ENCODE results near the gene DZIP1.

The DZIP1 gene

GRCh38 chr13:95643571-95643935, 953 bp downstream of the DZIP1 start:
- no peak for DNase-seq

DNA sequence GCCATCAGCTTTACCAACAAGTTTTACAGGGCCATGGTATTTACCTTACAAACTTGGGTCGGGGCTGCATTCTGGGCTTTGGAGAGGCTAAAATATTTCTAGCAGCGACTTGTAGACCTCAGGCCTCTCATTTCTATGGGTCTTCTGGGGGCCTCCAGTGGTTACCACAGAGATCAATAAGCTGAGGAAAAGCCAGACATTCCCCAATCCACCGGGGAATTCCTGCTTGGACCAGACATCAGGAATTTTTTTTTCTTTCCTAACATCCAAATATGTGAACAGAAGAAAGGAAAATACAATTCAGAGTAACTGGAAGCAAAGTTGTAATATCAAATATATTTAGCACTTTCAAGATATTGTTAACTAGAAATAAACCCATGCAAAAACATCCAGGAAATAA, 1.5 kb downstream of the DZIP1 start:
- no peak for DNase-seq

DNA sequence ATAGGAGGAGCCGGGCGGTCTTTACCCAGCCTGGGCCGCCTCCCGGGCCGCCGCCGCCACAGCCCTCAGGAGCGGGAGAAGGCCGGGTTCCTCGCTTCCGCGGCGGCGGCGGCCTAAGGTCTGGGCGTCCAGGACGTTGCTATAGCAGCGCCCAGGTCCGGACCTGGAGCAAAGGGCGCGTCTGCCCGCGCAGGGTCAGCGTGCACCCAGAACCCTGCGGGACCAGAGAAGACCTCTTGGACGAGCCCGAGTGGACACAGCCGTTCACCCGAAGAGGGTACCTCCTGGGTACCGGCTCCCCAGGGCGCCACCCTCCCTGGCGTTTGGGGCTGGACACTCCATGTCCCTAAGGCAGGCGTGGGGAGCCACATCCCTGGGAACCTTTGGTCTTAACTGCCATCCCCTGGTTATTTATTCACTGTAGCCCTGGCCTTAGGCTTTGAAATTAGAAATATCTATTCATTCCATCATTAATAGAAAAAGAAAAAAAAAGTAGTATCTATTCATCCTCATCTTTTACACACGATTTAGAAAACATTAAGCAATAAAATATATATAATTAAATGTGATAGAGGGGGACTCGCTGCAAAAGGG, 2.4 kb downstream of the DZIP1 start:
- no peak for DNase-seq

DNA sequence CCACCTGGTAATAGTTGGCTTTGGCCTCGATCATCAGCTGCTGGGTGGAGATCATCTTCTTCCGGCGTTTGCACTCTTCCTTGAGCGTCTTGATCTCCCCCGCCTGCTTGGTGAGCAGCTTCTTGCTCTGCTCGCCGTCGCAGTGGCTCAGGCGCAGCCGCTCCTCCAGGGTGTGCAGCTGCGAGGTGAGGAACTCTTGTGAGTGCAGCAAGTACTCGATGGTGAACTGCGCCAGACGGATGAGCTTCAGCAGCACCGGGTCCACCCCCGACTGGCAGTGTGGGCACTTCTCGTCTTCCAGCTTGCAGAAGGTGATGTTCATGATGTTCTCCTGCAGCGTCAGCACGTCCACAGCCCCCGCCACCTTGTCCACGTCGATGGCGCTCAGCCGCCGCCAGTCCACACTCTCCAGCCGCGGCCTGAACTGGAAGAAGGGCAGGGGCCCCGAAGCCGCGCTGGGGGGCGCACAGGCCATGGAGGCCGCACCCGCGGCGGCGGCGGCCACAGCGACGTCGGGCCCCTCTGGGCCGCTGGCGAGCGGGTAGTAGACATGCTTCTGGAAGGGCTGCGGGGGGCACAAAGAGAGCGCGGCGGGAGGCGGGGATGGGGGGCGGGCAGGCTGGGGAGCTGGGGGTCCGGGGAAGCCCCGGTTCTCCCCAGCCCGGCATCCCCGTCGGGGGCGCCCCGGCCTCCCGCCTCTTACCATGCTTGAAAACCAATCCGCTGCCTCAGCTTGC, 3.0 kb downstream of the DZIP1 start:
- DNase-seq: no peak

DNA sequence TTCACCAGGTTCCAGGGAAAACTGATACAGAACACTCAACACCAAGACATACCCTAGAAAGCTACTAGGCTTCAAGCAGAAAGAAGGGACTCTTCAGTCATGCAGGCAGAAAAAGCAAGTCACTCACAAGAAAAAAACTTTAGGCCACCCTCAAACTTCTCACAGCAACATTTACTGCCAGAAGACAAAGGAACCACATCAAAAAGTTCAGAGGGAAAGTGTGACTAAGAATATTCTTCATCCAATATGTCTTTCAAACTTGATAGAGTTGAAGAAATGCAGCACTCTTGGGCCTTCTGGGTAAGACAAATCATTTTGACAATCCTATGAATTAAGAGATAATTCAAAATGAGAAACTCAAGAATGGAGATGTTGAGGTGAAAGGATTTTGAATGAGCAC, 7.7 kb downstream of the DZIP1 start:
- DNase-seq: no peak

DNA sequence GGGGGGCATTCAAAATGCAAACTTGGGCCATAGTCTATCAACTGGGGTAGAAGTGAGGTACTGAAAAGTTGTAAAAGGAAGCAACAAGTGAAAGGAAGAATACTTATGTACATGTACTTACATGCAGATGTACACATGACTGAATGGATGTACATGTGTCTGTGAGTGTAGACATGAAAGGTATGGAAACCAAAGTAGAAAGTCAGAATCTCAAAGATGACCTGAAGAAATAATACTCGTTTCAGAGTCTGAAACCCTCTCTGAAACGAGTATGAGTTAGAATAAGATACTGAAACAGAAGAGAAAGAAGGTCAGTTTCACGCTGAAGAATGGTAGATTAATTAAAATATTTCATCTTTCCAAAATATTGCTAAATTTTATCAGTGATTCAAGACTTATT, 13.9 kb downstream of the DZIP1 start:
- DNase-seq: no peak

DNA sequence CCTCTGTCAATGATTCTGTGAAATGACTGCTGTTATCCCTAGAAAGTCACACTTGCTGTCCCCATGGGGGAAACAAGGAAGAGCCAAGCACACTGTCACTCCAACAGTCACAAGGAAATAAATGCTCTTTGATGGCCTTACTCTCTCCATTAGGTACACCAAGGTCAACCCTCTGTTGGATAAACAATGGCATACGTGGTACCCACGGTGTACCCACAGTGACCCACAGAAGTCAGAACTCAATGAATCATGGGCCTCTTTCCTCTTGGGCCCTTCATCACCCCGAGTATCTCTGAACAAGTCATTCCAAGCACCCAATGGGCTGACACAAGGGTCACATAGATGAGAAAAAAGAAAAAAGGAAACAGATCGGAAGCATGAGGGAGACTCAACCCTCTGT, 15.4 kb downstream of the DZIP1 start:
- DNase-seq: no peak

- no peak for DNase-seq
These were observed 16.0 kb downstream of the DZIP1 start for GRCh38 chr13:95628488-95628887.

- DNase-seq: no peak
These were observed 16.9 kb downstream of the DZIP1 start for GRCh38 chr13:95627590-95627989.

GRCh38 chr13:95626768-95627167, 17.7 kb downstream of the DZIP1 start:
- DNase-seq: no peak

GRCh38 chr13:95624020-95624419, 20.5 kb downstream of the DZIP1 start:
- DNase-seq: peak; percentile 30

GRCh38 chr13:95623141-95623540, 21.4 kb downstream of the DZIP1 start:
- no peak for DNase-seq

GRCh38 chr13:95620825-95621498, 23.5 kb downstream of the DZIP1 start:
- DNase-seq: no peak

DNA sequence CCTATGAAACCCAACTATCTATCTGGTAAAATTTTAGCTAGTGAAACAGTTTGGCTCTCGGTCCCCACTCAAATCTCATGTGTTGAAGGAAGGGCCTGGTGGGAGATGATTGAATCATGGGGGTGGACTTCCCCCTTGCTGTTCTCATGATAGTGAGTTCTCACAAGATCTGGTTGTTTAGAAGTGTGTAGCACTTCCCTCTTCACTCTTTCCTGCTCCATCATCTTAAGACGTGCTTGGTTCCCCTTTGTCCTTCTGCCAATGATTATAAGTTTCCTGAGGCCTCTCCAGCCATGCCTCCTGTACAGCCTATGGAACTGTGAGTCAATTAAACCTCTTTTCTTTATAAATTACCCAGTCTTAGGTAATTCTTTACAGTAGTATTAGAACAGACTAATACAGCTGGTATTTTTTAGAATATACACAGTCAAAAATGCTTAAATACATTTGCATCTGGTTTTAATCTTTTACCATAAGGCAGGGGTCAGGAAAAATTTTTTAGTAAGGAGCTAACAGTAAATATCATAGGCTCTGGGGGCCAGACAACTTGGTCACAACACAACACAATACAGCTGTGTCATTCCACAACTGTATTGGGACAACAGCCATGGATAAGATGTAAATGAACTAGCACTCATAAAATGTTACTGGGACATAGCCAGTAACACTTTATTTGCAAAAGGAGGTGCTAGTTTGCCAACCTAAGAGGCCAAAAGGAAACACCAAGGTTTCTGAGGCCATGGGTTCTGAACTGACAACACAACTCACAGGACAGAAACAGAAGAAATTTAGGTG, 24.3 kb downstream of the DZIP1 start:
- DNase-seq: no peak

- no peak for DNase-seq
These were observed 29.0 kb downstream of the DZIP1 start for GRCh38 chr13:95615539-95615938.

- DNase-seq: no peak
These were observed 29.8 kb downstream of the DZIP1 start for GRCh38 chr13:95614641-95615245.

- DNase-seq: no peak
These were observed 35.7 kb downstream of the DZIP1 start for GRCh38 chr13:95608640-95609323.

DNA sequence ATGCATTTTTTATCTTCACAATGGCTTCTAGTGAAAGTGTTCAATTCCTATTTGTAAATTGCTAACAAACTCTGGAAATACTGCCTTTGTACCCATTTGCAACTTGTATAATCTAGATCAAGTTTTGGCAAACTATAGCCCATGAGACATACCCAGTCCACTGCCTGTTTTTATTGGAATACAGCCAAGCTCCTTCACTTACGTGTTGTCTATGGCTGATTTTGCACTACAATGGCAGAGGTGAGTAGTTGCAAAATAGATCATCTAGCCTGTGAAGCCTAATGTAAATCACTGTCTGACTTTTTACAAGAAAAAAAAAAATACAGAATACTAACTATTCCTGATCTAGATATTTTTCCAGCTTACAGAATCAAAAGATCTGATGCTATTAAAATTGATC, 37.1 kb downstream of the DZIP1 start:
- no peak for DNase-seq

DNA sequence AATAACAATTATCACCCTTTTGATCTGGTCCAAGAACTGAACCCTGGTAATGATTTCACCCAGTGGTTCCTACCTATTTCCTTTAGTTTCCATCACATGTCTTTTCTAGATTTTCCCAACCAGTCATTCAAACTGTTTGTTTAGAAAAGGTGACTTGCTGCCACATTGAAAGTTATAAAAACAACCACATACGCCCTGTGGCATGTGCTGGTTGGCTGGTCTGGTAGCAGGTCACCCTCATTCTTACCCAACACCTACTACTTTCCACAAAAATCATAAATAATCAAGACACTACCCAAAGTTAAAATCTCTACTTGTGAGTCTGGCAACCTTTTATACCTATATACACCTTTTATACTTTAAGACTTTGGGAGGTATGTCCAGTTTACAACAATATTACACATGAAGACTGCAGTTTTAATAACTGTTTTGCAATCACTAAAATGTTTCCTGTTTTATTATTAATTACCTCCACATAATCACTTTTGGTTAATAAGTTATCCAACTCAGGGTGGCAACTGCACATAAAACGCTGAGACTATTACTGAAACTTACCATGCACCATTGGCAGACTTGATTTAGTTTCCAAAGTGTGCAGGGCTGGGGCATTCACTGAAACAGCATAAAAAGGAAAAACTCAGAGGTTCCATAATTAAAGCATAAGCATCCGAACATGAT, 38.9 kb downstream of the DZIP1 start:
- no peak for DNase-seq

DNA sequence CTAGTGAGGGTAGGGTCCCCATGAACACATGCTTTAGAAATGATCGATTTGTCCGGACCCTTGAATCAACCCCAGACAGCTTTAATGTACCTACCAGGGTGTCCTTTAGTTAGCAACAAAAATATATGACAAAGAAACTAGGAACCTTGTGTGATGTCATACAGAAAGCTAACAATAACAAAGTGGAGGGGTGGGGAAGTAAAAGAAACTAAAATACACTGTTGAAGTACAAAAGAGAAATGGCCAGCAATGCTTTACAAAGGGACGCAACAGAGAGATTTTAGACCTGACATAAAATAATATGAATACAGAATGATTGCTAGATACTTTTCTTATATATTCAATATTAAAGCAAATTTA, 40.0 kb downstream of the DZIP1 start:
- DNase-seq: no peak

GRCh38 chr13:95603887-95604555, 40.5 kb downstream of the DZIP1 start:
- DNase-seq: peak; percentile 19

Data from NCI-H1694 treated with DMSO at 0.1 percent for 48 hours (cell line).